Measurements from ENCODE around the gene SMARCC2. TPM values are rescaled to one million over a fixed set of nuclear protein-coding genes. Genes with fewer than 3 reads are reported as not detected.

Gene SMARCC2
- total RNA-seq, 4 donors from 2014 or later = 63.8 to 231 (median 135) TPM

GRCh38 chr12:56137853-56138571 lies 51.3 kb downstream of the SMARCC2 start:
- TF ChIP-seq CTCF (IDR thresholded peaks at IDR 0.05) = no peak
- no peak for TF ChIP-seq POLR2A (IDR thresholded peaks at IDR 0.05)
- no peak for TF ChIP-seq EP300 (IDR thresholded peaks at IDR 0.05; ENCODE audit: low read depth)
- no peak for TF ChIP-seq POLR2AphosphoS5 (IDR thresholded peaks at IDR 0.05)

DNA sequence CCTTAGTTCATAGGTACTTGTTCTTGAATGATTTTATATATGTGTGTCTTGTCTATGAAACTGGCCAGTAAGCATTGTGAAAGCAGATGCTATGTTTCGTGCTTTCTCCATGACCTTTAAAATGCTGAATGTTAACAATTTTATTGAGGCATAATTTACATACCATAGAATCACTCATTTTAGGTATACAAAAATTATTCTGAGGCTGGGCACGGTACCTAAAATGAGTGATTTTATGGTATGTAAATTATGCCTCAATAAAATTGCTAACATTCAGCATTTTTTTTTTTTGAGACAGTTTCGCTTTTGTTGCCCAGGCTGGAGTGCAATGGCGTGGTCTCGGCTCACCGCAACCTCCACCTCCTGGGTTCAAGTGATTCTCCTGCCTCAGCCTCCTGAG lies 54.4 kb downstream of the SMARCC2 start:
- no peak for DNase-seq

More at GRCh38 chr12:56137853-56138571, 51.3 kb downstream of the SMARCC2 start:
- Histone ChIP-seq H3K4me1 (peaks cover 0 to 2% (median 0%) of the 10 kb centered on the region in 4 donors), H3K4me3 (no peak overlapping the region), H3K9me3 (no peaks in the 10 kb centered on the region), H3K36me3 (peaks cover 0 to 64% (median 31%) of the 10 kb centered on the region in 4 donors), H3K27me3 (no peaks in the 10 kb centered on the region), H3K27ac (no peak overlapping the region)
- in situ Hi-C loops (cut with MboI; ENCODE audit: low pct_ligation_motif_present in 1 of 4, low pct_unique_long_range_greater_than_20kb in 1 of 4, low sequenced_read_pairs in 3 of 4) = no loop called here
- WGBS, 2 donors (ENCODE audit: low coverage in 1 of 2) = 86 to 94% methylated on average over 1 to 14 of the region's 14 CpGs
- DNase-seq = no peak
- intact Hi-C loops (cut with DNase I; ENCODE audit: low total_unique reads) = no loop called here

DNA sequence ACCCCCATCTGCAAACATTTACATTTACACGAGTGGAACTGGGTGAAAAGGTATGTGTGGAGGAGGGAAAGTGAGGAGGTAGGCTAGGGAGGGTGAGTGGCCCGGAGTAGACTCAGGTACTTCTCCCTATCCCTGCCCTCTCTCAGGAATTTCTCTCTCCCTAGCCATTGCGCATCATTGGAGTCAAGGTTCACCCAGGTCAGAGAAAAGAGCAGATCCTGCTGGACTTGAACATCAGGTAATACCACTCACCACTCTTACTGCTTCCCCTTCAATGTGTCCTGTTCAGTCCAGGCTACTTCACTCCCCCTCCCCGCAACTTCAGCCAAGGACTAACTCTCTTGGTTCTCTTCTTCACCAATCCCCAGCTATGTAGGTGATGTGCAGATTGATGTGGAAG lies 58.4 kb downstream of the SMARCC2 start:
- intact Hi-C loops (cut with DNase I; ENCODE audit: low total_unique reads) = no loop called here
- no peak overlapping the region for H3K4me3 ChIP-seq
- H3K36me3 ChIP-seq = peaks cover 0 to 36% (median 12%) of the 10 kb centered on the region in 4 donors
- WGBS, 2 donors (ENCODE audit: low coverage in 1 of 2) = 83 to 84% methylated on average over 4 of the region's 4 CpGs
- peak overlapping the region in 3 of 4 donors; percentile 92 to 98 (median 95) for H3K27ac ChIP-seq
- no peak for TF ChIP-seq CTCF (IDR thresholded peaks at IDR 0.05)
- no peak for TF ChIP-seq POLR2A (IDR thresholded peaks at IDR 0.05)
- no peak for TF ChIP-seq EP300 (IDR thresholded peaks at IDR 0.05; ENCODE audit: low read depth)
- TF ChIP-seq POLR2AphosphoS5 (IDR thresholded peaks at IDR 0.05) = no peak
- H3K9me3 ChIP-seq = no peaks in the 10 kb centered on the region
- no peak for DNase-seq
- no peaks in the 10 kb centered on the region for H3K27me3 ChIP-seq
- in situ Hi-C loops (cut with MboI; ENCODE audit: low pct_ligation_motif_present in 1 of 4, low pct_unique_long_range_greater_than_20kb in 1 of 4, low sequenced_read_pairs in 3 of 4) = loop anchor here in 1 of 4 donors (5.0 kb wide), 1 partner anchor 56 kb away; the partner anchor contains the start of gene SMARCC2
- peaks cover 16 to 33% (median 28%) of the 10 kb centered on the region in 4 donors for H3K4me1 ChIP-seq

More for the DNA sequence above, 54.4 kb downstream of the SMARCC2 start:
- intact Hi-C loops (cut with DNase I; ENCODE audit: low total_unique reads) (no loop called here), in situ Hi-C loops (cut with MboI; ENCODE audit: low pct_ligation_motif_present in 1 of 4, low pct_unique_long_range_greater_than_20kb in 1 of 4, low sequenced_read_pairs in 3 of 4) (loop anchor here in 1 of 4 donors (5.0 kb wide), 1 partner anchor 52 kb away; the partner anchor contains the start of gene SMARCC2)
- no peaks in the 10 kb centered on the region for H3K27me3 ChIP-seq
- WGBS, 2 donors (ENCODE audit: low coverage in 1 of 2) = 88 to 92% methylated on average over 2 to 6 of the region's 6 CpGs
- no peaks in the 10 kb centered on the region for H3K9me3 ChIP-seq
- TF ChIP-seq POLR2AphosphoS5 (IDR thresholded peaks at IDR 0.05) (no peak), POLR2A (IDR thresholded peaks at IDR 0.05) (no peak), CTCF (IDR thresholded peaks at IDR 0.05) (no peak), EP300 (IDR thresholded peaks at IDR 0.05; ENCODE audit: low read depth) (no peak)
- H3K36me3 ChIP-seq = peaks cover 0 to 64% (median 29%) of the 10 kb centered on the region in 4 donors
- peaks cover 0 to 8% (median 6%) of the 10 kb centered on the region in 4 donors for H3K4me1 ChIP-seq
- H3K4me3 ChIP-seq = no peak overlapping the region
- H3K27ac ChIP-seq = no peak overlapping the region

- peaks cover 0 to 34% (median 12%) of the 10 kb centered on the region in 4 donors for H3K36me3 ChIP-seq
- peaks cover 16 to 39% (median 32%) of the 10 kb centered on the region in 4 donors for H3K4me1 ChIP-seq
- in situ Hi-C loops (cut with MboI; ENCODE audit: low pct_ligation_motif_present in 1 of 4, low pct_unique_long_range_greater_than_20kb in 1 of 4, low sequenced_read_pairs in 3 of 4) (loop anchor here in 2 of 4 donors (5.0 to 10.0 kb wide), 2 partner anchors 55 to 57 kb away; partner anchors contain the start of gene SMARCC2 (in 2 of the 2)), intact Hi-C loops (cut with DNase I; ENCODE audit: low total_unique reads) (no loop called here)
- H3K27ac ChIP-seq = peak overlapping the region; percentile 92 to 98 (median 94)
- 29 to 59% methylated on average over 6 to 22 of the region's 22 CpGs for WGBS, 2 donors (ENCODE audit: low coverage in 1 of 2)
- no peaks in the 10 kb centered on the region for H3K27me3 ChIP-seq
- peak overlapping the region in 3 of 4 donors; percentile 75 to 85 (median 78) for H3K4me3 ChIP-seq
- DNase-seq = no peak
- TF ChIP-seq POLR2AphosphoS5 (IDR thresholded peaks at IDR 0.05) = no peak
- no peak for TF ChIP-seq EP300 (IDR thresholded peaks at IDR 0.05; ENCODE audit: low read depth)
- TF ChIP-seq CTCF (IDR thresholded peaks at IDR 0.05) = no peak
- TF ChIP-seq POLR2A (IDR thresholded peaks at IDR 0.05) = no peak
- no peaks in the 10 kb centered on the region for H3K9me3 ChIP-seq
Measured at GRCh38 chr12:56129942-56130495, 59.3 kb downstream of the SMARCC2 start.
